A549 (cell line): ENCODE measurements around the gene PODNL1. TPM values are rescaled to one million over a fixed set of nuclear protein-coding genes. Genes with fewer than 3 reads are reported as not detected.

Experiments used
- ATAC-seq, 2 experiments: fragments of 200-7000 bp in 1 of 2; fragments of >200 bp in 1 of 2; cut with Nextera tagmentation in 1 of 2; cut with Tn5 transposase in 1 of 2; 3 replicates each; pipeline versions ENCODE4 v1.8.0 to v1.9.1; 2018 to 2020; ENCODE audit warnings: mild to moderate bottlenecking in 1 of 2, moderate library complexity in 1 of 2
- CTCF ChIA-PET: fragments of 300-600 bp; sonication (Branson Sonifier 250); formaldehyde crosslinking; extraction: SDS; loops from one replicate; lab custom pipeline; 2021; ENCODE audit warnings: antibody characterized with exemption, inconsistent platforms; lab: Yijun Ruan, JAX
- POLR2A ChIA-PET: fragments of 350-600 bp; formaldehyde crosslinking; extraction: SDS; loops from one replicate; lab custom pipeline; 2021; ENCODE audit warnings: antibody characterized with exemption, inconsistent platforms; lab: Yijun Ruan, JAX
- DNase-seq, 2 experiments: peaks; one replicate each; pipeline versions ENCODE4 v3.0.0 to v3.0.0-alpha.2; 2011 to 2016; ENCODE audit warnings: low read depth in 1 of 2, low spot score in 1 of 2
- FAIRE-seq: peaks from 2 replicates; lab custom pipeline; 2011; peaks lifted over from hg19 to GRCh38; lab: Jason Lieb, UNC
- H3K27ac ChIP-seq, 2 experiments: fragments of >200 bp; sonication (Bioruptor Twin); formaldehyde crosslinking; 3 replicates each; pipeline ENCODE4 v1.5.1; 2016 to 2017
- H3K4me1 ChIP-seq: fragments of >200 bp; sonication (Bioruptor Twin); formaldehyde crosslinking; 3 replicates; pipeline ENCODE4 v1.6.1; 2016
- H3K4me2 ChIP-seq: fragments of >200 bp; sonication (Bioruptor Twin); formaldehyde crosslinking; 3 replicates; pipeline ENCODE4 v1.6.1; 2016
- H3K4me3 ChIP-seq: fragments of >200 bp; sonication (Bioruptor Twin); formaldehyde crosslinking; 3 replicates; pipeline ENCODE4 v1.5.1; 2016
- H3K9me3 ChIP-seq: fragments of >200 bp; sonication (Bioruptor Twin); formaldehyde crosslinking; 3 replicates; pipeline ENCODE4 v1.6.1; 2016
- BHLHE40 ChIP-seq: IDR thresholded peaks from 2 replicates; pipeline ENCODE4 v1.6.1; 2012; ENCODE audit warnings: low read depth, low read length, inconsistent platforms
- CBX2 ChIP-seq: fragments of 200-600 bp; sonication (generic); IDR thresholded peaks from 2 replicates; pipeline ENCODE4 v1.6.1; 2016; ENCODE audit warnings: low read depth, mild to moderate bottlenecking, borderline replicate concordance
- CHD2 ChIP-seq: fragments of 150-350 bp; IDR thresholded peaks from 2 replicates; pipeline ENCODE4 v1.6.1; 2014; ENCODE audit warnings: low read length; ENCODE audit not compliant: partially characterized antibody
- CHD4 ChIP-seq: fragments of 200-600 bp; sonication (generic); IDR thresholded peaks from 2 replicates; pipeline ENCODE4 v1.6.1; 2016; ENCODE audit warnings: antibody characterized with exemption, mild to moderate bottlenecking, borderline replicate concordance
- FOSB ChIP-seq: fragments of 250-450 bp; sonication (Bioruptor Pico); IDR thresholded peaks from 2 replicates; pipeline ENCODE4 v1.5.0; 2020; ENCODE audit warnings: mild to moderate bottlenecking, moderate library complexity
- HDAC2 ChIP-seq: fragments of 200-600 bp; sonication (generic); IDR thresholded peaks from 2 replicates; pipeline ENCODE4 v1.6.1; 2016
- HEYL ChIP-seq: fragments of 250-450 bp; sonication (Bioruptor Pico); IDR thresholded peaks from 2 replicates; pipeline ENCODE4 v1.8.0; 2021; ENCODE audit warnings: mild to moderate bottlenecking, moderate library complexity
- HOXB5 ChIP-seq: fragments of 250-450 bp; sonication (Bioruptor Pico); IDR thresholded peaks from 2 replicates; pipeline ENCODE4 v1.5.0; 2020; ENCODE audit warnings: mild to moderate bottlenecking, moderate library complexity
- KDM1A ChIP-seq: fragments of 200-600 bp; sonication (generic); IDR thresholded peaks from 2 replicates; pipeline ENCODE4 v1.6.1; 2016; ENCODE audit warnings: low read depth, mild to moderate bottlenecking
- NPAS2 ChIP-seq: fragments of 250-450 bp; sonication (Bioruptor Pico); IDR thresholded peaks from 2 replicates; pipeline ENCODE4 v1.8.0; 2022; ENCODE audit warnings: mild to moderate bottlenecking, moderate library complexity, borderline replicate concordance
- RARB ChIP-seq: fragments of 250-450 bp; sonication (Bioruptor Pico); IDR thresholded peaks from 2 replicates; pipeline ENCODE4 v1.8.0; 2021; ENCODE audit warnings: mild to moderate bottlenecking, moderate library complexity
- RFX5 ChIP-seq: fragments of 450-650 bp; IDR thresholded peaks from 2 replicates; pipeline ENCODE4 v1.7.1; 2014; ENCODE audit warnings: antibody characterized with exemption, mild to moderate bottlenecking, moderate library complexity
- RNF2 ChIP-seq: fragments of 200-600 bp; sonication (generic); IDR thresholded peaks from 2 replicates; pipeline ENCODE4 v1.6.1; 2016; ENCODE audit warnings: low read depth, mild to moderate bottlenecking, antibody characterized with exemption, moderate library complexity, borderline replicate concordance
- ZNF302 ChIP-seq: fragments of 250-450 bp; sonication (Bioruptor Pico); IDR thresholded peaks from 2 replicates; pipeline ENCODE4 v1.9.0; 2021; ENCODE audit warnings: inconsistent platforms, mild to moderate bottlenecking, moderate library complexity
- WGBS: methylation state at CpG from one replicate; pipeline ENCODE4 v1.1.6; 2017; ENCODE audit errors: missing lambda C conversion rate; 5-methylcytosine and 5-hydroxymethylcytosine counted together
- polyA plus RNA-seq, 4 experiments: library from polyadenylated mRNA; depleted of rRNA in 3 of 4; stranded (reverse); fragments of >200 nt; fragmentation: RNase III in 1 of 4; extraction: RNeasy Plus Mini Kit Qiagen cat#74134 plus additional on column Dnase treatment in 1 of 4; gene quantifications; 2 replicates in 3 of 4; 3 replicates in 1 of 4; pipeline ENCODE4 v1.2.3, GENCODE V29; 2011 to 2017
- TF ChIP-seq, protein P1 (sequence below): fragments of 250-450 bp; sonication (Bioruptor Pico); IDR thresholded peaks from 2 replicates; pipeline ENCODE4 v1.5.0; 2021; ENCODE audit warnings: mild to moderate bottlenecking, moderate library complexity, borderline replicate concordance
- TF ChIP-seq, protein P2 (sequence below): fragments of >200 bp; sonication (Bioruptor Twin); formaldehyde crosslinking; IDR thresholded peaks from 3 replicates; pipeline ENCODE4 v1.5.1; 2016
- TF ChIP-seq, protein P3 (sequence below): IDR thresholded peaks from 2 replicates; pipeline ENCODE4 v1.6.1; 2012; ENCODE audit warnings: low read depth, borderline replicate concordance
- TF ChIP-seq, protein P4 (sequence below): IDR thresholded peaks from 2 replicates; pipeline ENCODE4 v1.6.1; 2012

The PODNL1 gene
- polyA plus RNA-seq, 2 of the 4 experiments (the other 2 are of a cell fraction) = 0.79 to 1.3 TPM

DNA sequence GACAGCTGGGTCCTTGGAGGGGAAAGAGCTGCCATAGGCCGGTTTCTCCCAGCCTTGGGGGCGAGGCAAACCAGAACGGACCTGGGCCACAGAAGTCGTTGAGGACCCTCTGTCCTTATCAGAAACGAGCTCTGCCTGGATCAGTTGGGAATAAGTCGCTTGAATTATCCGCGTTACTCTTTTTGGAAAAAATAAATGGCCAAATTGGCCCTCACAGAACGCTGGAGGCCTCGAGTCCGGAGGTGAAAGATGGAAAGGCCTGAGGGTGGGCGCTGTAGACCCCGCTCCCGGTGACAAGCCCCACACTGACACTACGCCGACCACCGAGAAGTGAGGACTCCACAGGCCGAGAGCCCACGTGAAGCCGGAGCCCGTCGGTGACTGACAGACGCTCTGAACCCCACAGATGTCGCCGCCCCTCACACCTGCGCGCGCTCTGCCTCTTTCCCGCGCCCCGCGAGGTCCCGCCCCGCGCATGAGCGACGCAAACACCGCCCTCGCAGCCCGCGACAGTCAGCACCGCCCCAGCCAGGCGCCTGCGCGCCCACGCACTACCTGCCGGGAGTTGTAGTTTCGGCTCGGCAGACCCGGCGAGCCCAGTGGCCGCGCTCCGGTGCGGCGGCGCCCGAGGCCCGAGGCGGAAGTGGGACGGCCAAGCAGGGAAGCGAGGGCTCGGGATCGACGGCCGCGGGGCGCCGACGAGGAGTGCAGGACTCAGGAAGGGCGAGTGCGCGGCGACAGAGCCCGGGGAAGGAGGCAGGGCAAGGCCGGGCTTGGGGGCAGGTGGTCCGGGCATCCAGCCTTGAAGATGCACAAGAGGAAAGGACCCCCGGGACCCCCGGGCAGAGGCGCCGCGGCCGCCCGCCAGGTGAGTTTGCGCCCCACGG lies 32.3 kb downstream of the PODNL1 start, which contains the start of the genes BRME1 and CC2D1A (continued):
- TF ChIP-seq HOXB5 (CRISPR knock-in tag) = no peak
- TF ChIP-seq, protein P1, sequence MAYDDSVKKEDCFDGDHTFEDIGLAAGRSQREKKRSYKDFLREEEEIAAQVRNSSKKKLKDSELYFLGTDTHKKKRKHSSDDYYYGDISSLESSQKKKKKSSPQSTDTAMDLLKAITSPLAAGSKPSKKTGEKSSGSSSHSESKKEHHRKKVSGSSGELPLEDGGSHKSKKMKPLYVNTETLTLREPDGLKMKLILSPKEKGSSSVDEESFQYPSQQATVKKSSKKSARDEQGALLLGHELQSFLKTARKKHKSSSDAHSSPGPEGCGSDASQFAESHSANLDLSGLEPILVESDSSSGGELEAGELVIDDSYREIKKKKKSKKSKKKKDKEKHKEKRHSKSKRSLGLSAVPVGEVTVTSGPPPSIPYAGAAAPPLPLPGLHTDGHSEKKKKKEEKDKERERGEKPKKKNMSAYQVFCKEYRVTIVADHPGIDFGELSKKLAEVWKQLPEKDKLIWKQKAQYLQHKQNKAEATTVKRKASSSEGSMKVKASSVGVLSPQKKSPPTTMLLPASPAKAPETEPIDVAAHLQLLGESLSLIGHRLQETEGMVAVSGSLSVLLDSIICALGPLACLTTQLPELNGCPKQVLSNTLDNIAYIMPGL (CRISPR knock-in tag) = no peak

DNA sequence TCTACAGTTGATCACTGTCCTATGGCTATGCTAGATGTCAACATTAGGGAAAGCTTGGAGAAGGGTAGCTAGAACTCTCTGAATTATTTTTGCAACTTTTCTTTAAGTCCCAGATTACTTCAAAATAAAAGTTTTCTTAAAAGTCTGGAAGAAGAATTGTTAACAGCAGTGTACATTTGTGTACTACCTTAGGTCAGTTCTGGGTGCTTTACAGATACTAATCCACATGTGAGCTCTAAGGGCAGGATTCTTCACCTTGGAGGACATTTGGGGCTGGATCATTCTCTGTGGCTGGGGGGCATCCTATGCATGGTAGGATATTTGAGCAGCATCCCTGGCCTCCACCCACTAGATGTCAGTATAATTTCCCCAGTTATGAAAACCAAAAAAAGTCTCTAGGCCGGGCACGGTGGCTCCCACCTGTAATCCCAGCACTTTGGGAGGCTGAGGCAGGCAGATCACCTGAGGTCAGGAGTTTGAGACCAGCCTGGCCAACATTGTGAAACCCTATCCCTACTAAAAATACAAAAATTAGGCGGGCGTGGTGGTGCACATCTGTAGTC lies 35.1 kb downstream of the PODNL1 start:
- ChIA-PET POLR2A (no interaction called here), CTCF (interaction anchor here (0.6 to 1.6 kb wide), 6 partner anchors 15 to 177 kb away, joined by 3 to 7 read pairs (median 4); no protein-coding TSS in a partner anchor)
- TF ChIP-seq RNF2 (no peak), HDAC2 (no peak)
- TF ChIP-seq, protein P2, sequence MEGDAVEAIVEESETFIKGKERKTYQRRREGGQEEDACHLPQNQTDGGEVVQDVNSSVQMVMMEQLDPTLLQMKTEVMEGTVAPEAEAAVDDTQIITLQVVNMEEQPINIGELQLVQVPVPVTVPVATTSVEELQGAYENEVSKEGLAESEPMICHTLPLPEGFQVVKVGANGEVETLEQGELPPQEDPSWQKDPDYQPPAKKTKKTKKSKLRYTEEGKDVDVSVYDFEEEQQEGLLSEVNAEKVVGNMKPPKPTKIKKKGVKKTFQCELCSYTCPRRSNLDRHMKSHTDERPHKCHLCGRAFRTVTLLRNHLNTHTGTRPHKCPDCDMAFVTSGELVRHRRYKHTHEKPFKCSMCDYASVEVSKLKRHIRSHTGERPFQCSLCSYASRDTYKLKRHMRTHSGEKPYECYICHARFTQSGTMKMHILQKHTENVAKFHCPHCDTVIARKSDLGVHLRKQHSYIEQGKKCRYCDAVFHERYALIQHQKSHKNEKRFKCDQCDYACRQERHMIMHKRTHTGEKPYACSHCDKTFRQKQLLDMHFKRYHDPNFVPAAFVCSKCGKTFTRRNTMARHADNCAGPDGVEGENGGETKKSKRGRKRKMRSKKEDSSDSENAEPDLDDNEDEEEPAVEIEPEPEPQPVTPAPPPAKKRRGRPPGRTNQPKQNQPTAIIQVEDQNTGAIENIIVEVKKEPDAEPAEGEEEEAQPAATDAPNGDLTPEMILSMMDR = peak; percentile 17; the same call in 2 of the 3 replicates
- TF ChIP-seq, all 56 proteins: peak for 1

DNA sequence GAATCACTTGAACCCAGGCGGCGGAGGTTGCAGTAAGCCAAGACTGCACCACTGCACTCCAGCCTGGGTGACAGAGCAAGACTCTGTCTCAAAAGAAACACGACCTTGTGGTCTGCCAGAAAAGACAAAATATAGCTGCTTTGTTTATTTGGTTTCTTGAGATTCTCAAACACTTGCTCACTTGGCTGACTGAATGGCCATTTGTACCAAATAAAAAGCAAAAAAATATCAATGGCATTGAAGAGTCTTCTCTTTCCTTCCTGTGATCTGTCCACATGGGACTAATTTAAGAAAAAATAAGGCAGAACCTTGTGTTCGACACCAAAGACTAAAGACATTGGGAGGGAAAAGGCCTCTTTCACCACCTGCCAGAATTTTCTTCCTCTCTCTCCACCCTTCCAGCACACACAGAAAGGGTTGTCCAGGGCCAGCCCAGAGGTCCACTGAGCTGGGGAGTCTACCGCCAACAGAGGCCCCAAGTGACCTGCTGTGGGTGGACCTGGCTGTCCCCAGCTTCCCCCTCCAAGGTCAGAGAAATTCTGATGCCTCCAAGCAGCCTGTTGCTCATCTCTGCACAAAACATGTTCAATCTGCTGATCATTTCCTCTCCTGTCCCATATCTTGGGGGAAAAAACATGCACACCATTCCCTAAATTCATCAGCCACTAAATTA lies 38.2 kb downstream of the PODNL1 start:
- TF ChIP-seq HDAC2 = no peak
- TF ChIP-seq RFX5 = no peak
- TF ChIP-seq KDM1A = no peak
- TF ChIP-seq ZNF302 (CRISPR knock-in tag) = no peak
- TF ChIP-seq HEYL (CRISPR knock-in tag) = no peak
- TF ChIP-seq NPAS2 (CRISPR knock-in tag) = no peak
- TF ChIP-seq, protein P3, sequence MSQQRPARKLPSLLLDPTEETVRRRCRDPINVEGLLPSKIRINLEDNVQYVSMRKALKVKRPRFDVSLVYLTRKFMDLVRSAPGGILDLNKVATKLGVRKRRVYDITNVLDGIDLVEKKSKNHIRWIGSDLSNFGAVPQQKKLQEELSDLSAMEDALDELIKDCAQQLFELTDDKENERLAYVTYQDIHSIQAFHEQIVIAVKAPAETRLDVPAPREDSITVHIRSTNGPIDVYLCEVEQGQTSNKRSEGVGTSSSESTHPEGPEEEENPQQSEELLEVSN = no peak
- TF ChIP-seq RARB (CRISPR knock-in tag) = no peak
- no peak for TF ChIP-seq CHD2
- TF ChIP-seq, protein P2 = no peak
- no peak for TF ChIP-seq FOSB (CRISPR knock-in tag)
- TF ChIP-seq BHLHE40 = no peak
- TF ChIP-seq CHD4 = no peak
- TF ChIP-seq, protein P4, sequence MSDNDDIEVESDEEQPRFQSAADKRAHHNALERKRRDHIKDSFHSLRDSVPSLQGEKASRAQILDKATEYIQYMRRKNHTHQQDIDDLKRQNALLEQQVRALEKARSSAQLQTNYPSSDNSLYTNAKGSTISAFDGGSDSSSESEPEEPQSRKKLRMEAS = no peak
- no peak for TF ChIP-seq CBX2
- no peak overlapping the region for H3K27ac ChIP-seq
- CTCF ChIA-PET = interaction anchor here (1.0 to 2.0 kb wide), 6 partner anchors 10 to 237 kb away, joined by 3 to 8 read pairs (median 3); partner anchors contain the start of gene ASF1B
- no peak overlapping the region for H3K4me2 ChIP-seq
- no peak overlapping the region for H3K4me3 ChIP-seq
- FAIRE-seq = no peak
- no peak for ATAC-seq
- no peaks in the 10 kb centered on the region for H3K9me3 ChIP-seq
- no peak for DNase-seq
- 69% methylated on average over 4 of the region's 5 CpGs for WGBS
- H3K4me1 ChIP-seq = no peaks in the 10 kb centered on the region
- POLR2A ChIA-PET = no interaction called here

More for the DNA sequence above, 35.1 kb downstream of the PODNL1 start:
- DNase-seq (peak in 1 of 2 experiments; percentile 40), ATAC-seq (no peak), FAIRE-seq (no peak)
- Histone ChIP-seq H3K27ac (no peak overlapping the region), H3K4me2 (no peak overlapping the region), H3K9me3 (no peaks in the 10 kb centered on the region), H3K4me1 (peaks cover 5% of the 10 kb centered on the region; the same call in 1 of the 3 replicates), H3K4me3 (no peak overlapping the region)
- WGBS = 69% methylated on average over 4 of the region's 4 CpGs
